ENCODE measurements around the gene EXOC4.
A peak's percentile ranks its signal among the peaks of the same experiment; 100 is the strongest.
"Not testable (repeated sequence)": the region's sequence is repeated elsewhere in the genome, so short reads cannot be mapped to it uniquely, and the experiment has no call there.

The EXOC4 gene

GRCh38 chr7:133754708-133755107 is 501.8 kb downstream of the EXOC4 start:
- no peak for DNase-seq (ENCODE audit: low spot score)

- no peak for DNase-seq (ENCODE audit: low spot score)
Observed at GRCh38 chr7:133755901-133756300, 503.0 kb downstream of the EXOC4 start.

- no peak for DNase-seq (ENCODE audit: low spot score)
Observed at GRCh38 chr7:133761443-133761842, 508.6 kb downstream of the EXOC4 start.

- no peak for DNase-seq (ENCODE audit: low spot score)
Observed at GRCh38 chr7:133763076-133763640, 510.3 kb downstream of the EXOC4 start.

GRCh38 chr7:133769668-133770067 is 516.8 kb downstream of the EXOC4 start:
- no peak for DNase-seq (ENCODE audit: low spot score)

GRCh38 chr7:133770863-133771492 is 518.1 kb downstream of the EXOC4 start:
- DNase-seq (ENCODE audit: low spot score): peak; percentile 37

- no peak for DNase-seq (ENCODE audit: low spot score)
Observed at GRCh38 chr7:133771788-133772419, 519.0 kb downstream of the EXOC4 start.

- no peak for DNase-seq (ENCODE audit: low spot score)
Observed at GRCh38 chr7:133773601-133774000, 520.7 kb downstream of the EXOC4 start.

- no peak for DNase-seq (ENCODE audit: low spot score)
Observed at GRCh38 chr7:133775201-133775600, 522.3 kb downstream of the EXOC4 start.

GRCh38 chr7:133776266-133776665 is 523.4 kb downstream of the EXOC4 start:
- no peak for DNase-seq (ENCODE audit: low spot score)

- no peak for DNase-seq (ENCODE audit: low spot score)
Observed at GRCh38 chr7:133777701-133778100, 524.8 kb downstream of the EXOC4 start.

- no peak for DNase-seq (ENCODE audit: low spot score)
Observed at GRCh38 chr7:133778472-133778871, 525.6 kb downstream of the EXOC4 start.

GRCh38 chr7:133779538-133779937 is 526.7 kb downstream of the EXOC4 start:
- DNase-seq (ENCODE audit: low spot score): not testable (repeated sequence)

GRCh38 chr7:133780912-133781311 is 528.0 kb downstream of the EXOC4 start:
- DNase-seq (ENCODE audit: low spot score): no peak

- no peak for DNase-seq (ENCODE audit: low spot score)
Observed at GRCh38 chr7:133781486-133782090, 528.7 kb downstream of the EXOC4 start.

GRCh38 chr7:133782470-133782869 is 529.6 kb downstream of the EXOC4 start:
- DNase-seq (ENCODE audit: low spot score): no peak

GRCh38 chr7:133783276-133783675 is 530.4 kb downstream of the EXOC4 start:
- DNase-seq (ENCODE audit: low spot score): no peak

- DNase-seq (ENCODE audit: low spot score): no peak
Observed at GRCh38 chr7:133784486-133785001, 531.7 kb downstream of the EXOC4 start.

GRCh38 chr7:133786401-133786937 is 533.6 kb downstream of the EXOC4 start:
- DNase-seq (ENCODE audit: low spot score): no peak

GRCh38 chr7:133789974-133790373 is 537.1 kb downstream of the EXOC4 start:
- no peak for DNase-seq (ENCODE audit: low spot score)

GRCh38 chr7:133790911-133791310 is 538.0 kb downstream of the EXOC4 start:
- peak; percentile 55 for DNase-seq (ENCODE audit: low spot score)

- DNase-seq (ENCODE audit: low spot score): no peak
Observed at GRCh38 chr7:133794479-133794878, 541.6 kb downstream of the EXOC4 start.

Measured in COLO829 (cell line).